Memory B cell (primary cell): ENCODE results near the gene FLT3.
A peak's percentile ranks its signal among the peaks of the same experiment; 100 is the strongest.
"Not testable (repeated sequence)": the region's sequence is repeated elsewhere in the genome, so short reads cannot be mapped to it uniquely, and the experiment has no call there.

ENCODE experiments used
- ATAC-seq: fragments of 150-1000 bp; cut with Tn5 transposase; 2 replicates; pipeline ENCODE4 v1.10.0; 2021; ENCODE audit warnings: low read depth, mild to moderate bottlenecking, moderate library complexity
- DNase-seq, 2 donors: peaks; one replicate each; pipeline ENCODE4 v3.0.0; 2022; ENCODE audit warnings: low spot score in 2 of 2
- H3K27ac Mint-ChIP-seq: one replicate; pipeline ENCODE4 v1.8.0; 2022; ENCODE audit warnings: mild to moderate bottlenecking, moderate library complexity, mixed read lengths
- H3K27me3 Mint-ChIP-seq: one replicate; pipeline ENCODE4 v1.8.0; 2022; ENCODE audit warnings: mixed read lengths
- H3K36me3 Mint-ChIP-seq: one replicate; pipeline ENCODE4 v1.8.0; 2022; ENCODE audit warnings: mild to moderate bottlenecking, mixed read lengths
- H3K4me1 Mint-ChIP-seq: one replicate; pipeline ENCODE4 v1.8.0; 2022; ENCODE audit warnings: mixed read lengths
- H3K4me3 Mint-ChIP-seq: one replicate; pipeline ENCODE4 v1.8.0; 2022; ENCODE audit warnings: mild to moderate bottlenecking, moderate library complexity, mixed read lengths
- H3K9me3 Mint-ChIP-seq: one replicate; pipeline ENCODE4 v1.8.0; 2022; ENCODE audit warnings: mixed read lengths

FLT3 gene

GRCh38 chr13:27965343-27965739 lies 135.0 kb downstream of the FLT3 start:
- no peaks in the 10 kb centered on the region for H3K36me3 Mint-ChIP-seq
- peaks cover 30% of the 10 kb centered on the region for H3K27me3 Mint-ChIP-seq
- DNase-seq (no peak), ATAC-seq (no peak)
- no peak overlapping the region for H3K4me3 Mint-ChIP-seq
- H3K27ac Mint-ChIP-seq, result no peak overlapping the region
- H3K9me3 Mint-ChIP-seq, result no peaks in the 10 kb centered on the region
- peaks cover 24% of the 10 kb centered on the region for H3K4me1 Mint-ChIP-seq

DNA sequence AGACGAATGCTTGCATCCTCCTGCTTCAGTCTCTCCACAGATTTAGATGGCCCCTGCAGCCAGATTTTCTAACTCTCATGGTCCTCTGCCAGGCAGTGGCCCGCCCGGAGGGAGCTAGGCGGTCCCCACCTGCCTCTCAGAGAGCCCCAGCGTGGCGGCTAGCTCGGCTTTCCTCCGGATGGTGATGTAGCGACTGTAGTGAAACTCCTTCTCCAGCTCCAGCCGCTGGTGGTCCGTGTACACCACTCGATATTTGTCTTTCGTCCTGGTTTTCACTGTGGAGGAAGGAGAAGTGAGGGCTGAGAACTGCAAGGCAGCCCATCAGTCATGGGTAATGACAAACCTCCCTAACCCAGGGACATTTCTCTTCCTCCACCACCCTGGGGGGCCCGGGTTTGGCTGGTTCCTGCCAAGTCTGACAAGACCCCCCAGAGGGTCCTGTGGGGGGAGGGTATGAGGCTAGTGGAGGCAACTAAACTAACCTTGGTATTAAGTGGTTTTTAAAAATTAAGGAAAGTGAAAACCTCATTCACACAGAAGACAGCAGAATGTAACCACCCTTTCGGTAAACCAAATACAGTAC lies 135.5 kb downstream of the FLT3 start:
- no peak overlapping the region for H3K4me3 Mint-ChIP-seq
- DNase-seq (no peak), ATAC-seq (no peak)
- H3K4me1 Mint-ChIP-seq, result peaks cover 24% of the 10 kb centered on the region
- no peaks in the 10 kb centered on the region for H3K36me3 Mint-ChIP-seq
- no peaks in the 10 kb centered on the region for H3K9me3 Mint-ChIP-seq
- no peak overlapping the region for H3K27ac Mint-ChIP-seq
- peaks cover 29% of the 10 kb centered on the region for H3K27me3 Mint-ChIP-seq

DNA sequence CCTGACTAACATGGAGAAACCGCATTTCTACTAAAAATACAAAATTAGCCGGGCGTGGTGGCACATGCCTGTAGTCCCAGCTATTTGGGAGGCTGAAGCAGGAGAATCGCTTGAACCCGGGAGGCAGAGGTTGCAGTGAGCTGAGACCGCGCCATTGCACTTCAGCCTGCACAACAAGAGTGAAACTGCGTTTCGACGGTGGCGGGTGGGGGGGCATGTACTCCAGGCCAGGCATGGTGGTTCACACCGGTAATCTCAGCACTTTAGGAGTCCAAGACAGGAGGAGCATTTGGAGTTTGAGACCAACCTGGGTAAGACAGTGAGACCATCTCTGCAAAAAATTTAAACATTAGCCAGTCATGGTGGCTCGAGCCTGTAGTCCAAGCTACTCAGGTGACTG lies 136.2 kb downstream of the FLT3 start:
- H3K27ac Mint-ChIP-seq, H3K36me3 Mint-ChIP-seq, DNase-seq, H3K9me3 Mint-ChIP-seq, ATAC-seq, H3K4me3 Mint-ChIP-seq: not testable (repeated sequence)
- Mint-ChIP-seq H3K4me1 (peaks cover 17% of the 10 kb centered on the region), H3K27me3 (peaks cover 23% of the 10 kb centered on the region)

GRCh38 chr13:27963491-27963890 lies 136.9 kb downstream of the FLT3 start:
- Mint-ChIP-seq H3K27me3 (peaks cover 21% of the 10 kb centered on the region), H3K4me1 (peaks cover 15% of the 10 kb centered on the region), H3K27ac (no peak overlapping the region), H3K9me3 (no peaks in the 10 kb centered on the region), H3K36me3 (no peaks in the 10 kb centered on the region), H3K4me3 (no peak overlapping the region)
- DNase-seq (no peak), ATAC-seq (no peak)

DNA sequence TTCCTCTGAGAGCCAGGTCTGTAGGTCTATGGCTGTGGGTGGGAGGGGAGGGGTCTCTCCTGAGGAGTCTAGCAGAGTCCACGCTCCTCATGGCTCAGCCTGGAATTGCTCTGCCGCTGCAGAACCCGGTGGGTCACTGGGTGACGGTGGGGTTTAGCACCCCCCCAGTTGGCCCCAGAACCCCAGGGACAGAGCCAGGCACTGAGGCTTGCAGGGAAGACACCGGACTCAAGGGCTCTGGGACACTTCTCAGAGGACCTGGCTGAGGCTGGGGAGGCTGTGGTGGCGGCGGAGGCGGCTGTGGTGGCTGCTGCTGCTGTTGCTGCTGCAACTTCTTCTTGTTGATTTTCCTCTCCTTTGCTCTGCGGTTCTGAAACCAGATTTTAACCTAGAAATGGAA lies 137.4 kb downstream of the FLT3 start:
- Mint-ChIP-seq H3K4me1 (peaks cover 15% of the 10 kb centered on the region), H3K27ac (no peak overlapping the region), H3K27me3 (peaks cover 20% of the 10 kb centered on the region), H3K9me3 (no peaks in the 10 kb centered on the region), H3K36me3 (no peaks in the 10 kb centered on the region), H3K4me3 (no peak overlapping the region)
- ATAC-seq (no peak), DNase-seq (no peak)

GRCh38 chr13:27962128-27962841 lies 138.1 kb downstream of the FLT3 start:
- Mint-ChIP-seq H3K27me3 (peaks cover 16% of the 10 kb centered on the region), H3K9me3 (no peaks in the 10 kb centered on the region), H3K4me1 (peaks cover 8% of the 10 kb centered on the region), H3K36me3 (no peaks in the 10 kb centered on the region), H3K4me3 (no peak overlapping the region), H3K27ac (no peak overlapping the region)
- DNase-seq (no peak), ATAC-seq (no peak)

GRCh38 chr13:27961227-27962085 lies 138.9 kb downstream of the FLT3 start:
- peaks cover 13% of the 10 kb centered on the region for H3K27me3 Mint-ChIP-seq
- H3K27ac Mint-ChIP-seq, result no peak overlapping the region
- peak overlapping the region; percentile 54 for H3K4me3 Mint-ChIP-seq
- no peaks in the 10 kb centered on the region for H3K36me3 Mint-ChIP-seq
- no peak for ATAC-seq
- peaks cover 5% of the 10 kb centered on the region for H3K4me1 Mint-ChIP-seq
- no peak for DNase-seq
- no peaks in the 10 kb centered on the region for H3K9me3 Mint-ChIP-seq

DNA sequence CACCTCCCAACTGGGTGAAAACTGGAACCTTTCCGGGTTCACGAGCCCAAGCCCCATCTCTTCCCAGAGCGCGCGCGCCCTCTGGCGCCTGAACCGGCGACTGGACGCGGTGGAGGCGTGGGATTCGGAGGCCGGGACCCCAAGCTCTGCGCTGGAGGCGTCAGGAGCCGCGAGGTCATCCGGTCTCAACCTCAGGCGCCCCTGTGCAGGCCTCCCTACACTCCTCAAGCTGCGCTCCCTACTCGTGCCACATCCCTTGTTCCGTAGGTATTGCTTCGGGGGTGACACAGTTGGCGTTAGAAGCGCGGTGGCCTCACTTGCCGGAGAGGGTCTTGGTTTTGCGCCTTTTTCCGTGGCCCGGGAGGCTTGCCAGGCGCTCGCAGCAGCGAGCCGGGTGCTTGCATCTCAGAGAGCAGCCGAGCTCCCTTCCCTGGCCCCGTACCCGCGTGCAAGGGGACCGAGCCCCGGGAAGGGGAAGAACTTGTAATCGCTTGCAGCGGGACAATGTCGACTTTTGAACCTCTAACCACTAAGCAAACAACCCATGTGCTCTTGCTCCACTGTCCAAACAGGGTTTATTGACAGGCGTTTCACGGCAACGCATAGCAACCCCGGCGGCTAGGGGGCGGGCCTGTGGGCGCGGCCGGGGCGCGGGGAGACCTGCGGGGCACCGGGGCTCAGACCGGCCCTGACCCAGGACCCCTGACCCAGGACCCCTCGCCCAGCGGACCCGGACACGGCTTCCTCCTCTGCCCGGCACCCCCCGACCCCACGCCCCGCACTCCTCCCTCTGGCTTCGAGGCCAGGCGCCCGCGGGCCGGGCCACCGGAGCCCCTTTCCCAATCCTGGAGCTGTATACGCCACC lies 139.8 kb downstream of the FLT3 start:
- peak overlapping the region; percentile 59 for H3K4me3 Mint-ChIP-seq
- no peak overlapping the region for H3K27ac Mint-ChIP-seq
- peaks cover 10% of the 10 kb centered on the region for H3K27me3 Mint-ChIP-seq
- no peaks in the 10 kb centered on the region for H3K36me3 Mint-ChIP-seq
- peaks cover 5% of the 10 kb centered on the region for H3K4me1 Mint-ChIP-seq
- H3K9me3 Mint-ChIP-seq, result no peaks in the 10 kb centered on the region
- ATAC-seq (peak; percentile 65), DNase-seq (no peak)

- DNase-seq (no peak), ATAC-seq (no peak)
- H3K27me3 Mint-ChIP-seq, result peaks cover 12% of the 10 kb centered on the region
- H3K9me3 Mint-ChIP-seq, result no peaks in the 10 kb centered on the region
- no peaks in the 10 kb centered on the region for H3K36me3 Mint-ChIP-seq
- H3K27ac Mint-ChIP-seq, result no peak overlapping the region
- H3K4me1 Mint-ChIP-seq, result peaks cover 5% of the 10 kb centered on the region
- peak overlapping the region; percentile 9 for H3K4me3 Mint-ChIP-seq
Measured at GRCh38 chr13:27959976-27960361, 140.4 kb downstream of the FLT3 start.

DNA sequence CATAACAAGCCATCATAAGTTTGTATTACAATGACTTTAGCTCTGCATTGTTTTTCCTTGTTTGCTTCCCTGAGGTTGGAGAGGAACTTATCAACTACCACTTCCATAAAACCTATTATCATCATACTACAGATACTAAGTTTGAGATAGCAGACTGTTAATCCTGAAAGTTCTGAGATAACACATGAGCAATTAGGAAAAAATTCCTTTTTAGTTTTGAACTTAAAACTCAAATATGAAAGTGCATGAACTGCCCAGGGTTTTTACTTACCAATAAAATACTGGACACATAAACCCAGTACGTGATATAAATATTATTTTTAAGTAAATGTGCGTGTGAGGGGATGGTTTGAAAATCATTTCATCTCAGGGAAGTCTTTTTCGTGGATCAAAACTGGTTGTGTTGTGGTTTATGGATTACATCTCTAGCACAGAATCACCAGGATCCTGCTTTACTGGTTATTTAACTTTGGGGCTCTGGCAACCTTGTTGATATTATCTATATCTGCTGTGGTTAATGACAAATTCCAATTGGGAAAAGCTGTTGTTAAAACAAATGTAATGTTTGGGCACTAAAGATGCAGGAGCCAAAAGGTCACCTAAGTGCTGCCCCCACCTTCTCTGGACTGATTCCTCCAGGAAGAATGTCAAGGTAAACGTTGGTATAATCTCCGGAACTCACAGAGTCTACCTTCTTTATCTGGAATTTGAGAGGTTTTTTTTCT lies 143.6 kb downstream of the FLT3 start:
- Mint-ChIP-seq H3K27ac (no peak overlapping the region), H3K36me3 (no peaks in the 10 kb centered on the region), H3K4me3 (no peak overlapping the region), H3K27me3 (peaks cover 16% of the 10 kb centered on the region), H3K4me1 (peaks cover 14% of the 10 kb centered on the region), H3K9me3 (no peaks in the 10 kb centered on the region)
- ATAC-seq, result no peak
- DNase-seq, result no peak

GRCh38 chr13:27955014-27955591 lies 145.3 kb downstream of the FLT3 start:
- no peak overlapping the region for H3K4me3 Mint-ChIP-seq
- H3K9me3 Mint-ChIP-seq, result peaks cover under 1% of the 10 kb centered on the region

DNA sequence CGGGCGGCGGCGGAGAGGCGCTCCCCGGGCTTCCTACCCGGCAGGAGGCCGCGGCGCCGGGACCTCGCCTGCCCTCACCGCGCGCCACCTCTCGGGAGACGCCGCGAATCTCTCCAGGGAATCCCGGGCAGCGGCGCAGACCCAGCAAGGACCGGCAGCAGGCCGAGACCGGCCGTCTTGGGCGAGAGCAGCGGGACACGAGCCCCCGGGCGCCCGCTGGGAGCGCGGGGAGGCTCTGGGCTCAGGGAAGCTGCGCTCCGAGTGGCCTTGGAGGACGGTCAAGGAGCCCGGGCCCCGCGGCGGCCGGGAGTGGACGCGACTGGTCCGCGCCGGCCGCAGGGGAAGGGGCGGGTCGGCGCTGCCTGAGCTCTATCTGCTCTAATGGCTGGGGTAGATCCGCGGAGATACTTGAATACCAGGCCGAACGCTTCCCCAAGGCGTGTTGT lies 145.9 kb downstream of the FLT3 start:
- Mint-ChIP-seq H3K4me1 (peaks cover 9% of the 10 kb centered on the region), H3K4me3 (peak overlapping the region; percentile 64), H3K9me3 (peaks cover 3% of the 10 kb centered on the region), H3K36me3 (no peaks in the 10 kb centered on the region), H3K27me3 (peaks cover 19% of the 10 kb centered on the region), H3K27ac (no peak overlapping the region)
- ATAC-seq, result peak; percentile 7
- DNase-seq, result no peak

More at GRCh38 chr13:27955014-27955591, 145.3 kb downstream of the FLT3 start:
- Mint-ChIP-seq H3K27me3 (peaks cover 16% of the 10 kb centered on the region), H3K36me3 (no peaks in the 10 kb centered on the region), H3K4me1 (peaks cover 9% of the 10 kb centered on the region), H3K27ac (no peak overlapping the region)
- ATAC-seq, result no peak
- DNase-seq, result no peak
